ENCODE results near the gene OSBPL2. TPM values are rescaled to one million over a fixed set of nuclear protein-coding genes. Genes with fewer than 3 reads are reported as not detected.

Gene OSBPL2
- total RNA-seq, 2 experiments from 2014 or later, result 23.6 to 24.3 TPM

- no peak for TF ChIP-seq CTCF (IDR thresholded peaks at IDR 0.05)
- H3K4me3 Mint-ChIP-seq, result no peak overlapping the region
- peak; percentile 40 for ATAC-seq
Measured at GRCh38 chr20:62318400-62319345, 80.4 kb downstream of the OSBPL2 start.

GRCh38 chr20:62319346-62319909, 81.1 kb downstream of the OSBPL2 start:
- ChIA-PET CTCF (no interaction called here), POLR2A (no interaction called here)
- ATAC-seq (no peak), DNase-seq (no peak)
- intact Hi-C loops (cut with micrococcal nuclease), result no loop called here
- H3K27ac Mint-ChIP-seq, result no peak overlapping the region
- H3K27me3 Mint-ChIP-seq, result no peaks in the 10 kb centered on the region
- H3K4me1 Mint-ChIP-seq (ENCODE audit: low read depth), result no peaks in the 10 kb centered on the region
- H3K36me3 Mint-ChIP-seq (ENCODE audit: low read depth), result no peaks in the 10 kb centered on the region
- H3K4me3 Mint-ChIP-seq, result no peak overlapping the region
- TF ChIP-seq CTCF (IDR thresholded peaks at IDR 0.05), result no peak
- no peaks in the 10 kb centered on the region for H3K9me3 Mint-ChIP-seq

More at GRCh38 chr20:62318400-62319345, 80.4 kb downstream of the OSBPL2 start:
- ChIA-PET CTCF (no interaction called here), POLR2A (no interaction called here)
- no peaks in the 10 kb centered on the region for H3K27me3 Mint-ChIP-seq
- intact Hi-C loops (cut with micrococcal nuclease), result no loop called here
- no peaks in the 10 kb centered on the region for H3K4me1 Mint-ChIP-seq (ENCODE audit: low read depth)
- no peak overlapping the region for H3K27ac Mint-ChIP-seq
- no peaks in the 10 kb centered on the region for H3K9me3 Mint-ChIP-seq
- H3K36me3 Mint-ChIP-seq (ENCODE audit: low read depth), result no peaks in the 10 kb centered on the region
- peak; percentile 32 for DNase-seq

- ChIA-PET POLR2A (no interaction called here), CTCF (no interaction called here)
- H3K27ac Mint-ChIP-seq, result no peak overlapping the region
- intact Hi-C loops (cut with micrococcal nuclease), result no loop called here
- peak; percentile 35 for ATAC-seq
- no peaks in the 10 kb centered on the region for H3K36me3 Mint-ChIP-seq (ENCODE audit: low read depth)
- TF ChIP-seq CTCF (IDR thresholded peaks at IDR 0.05), result no peak
- H3K4me1 Mint-ChIP-seq (ENCODE audit: low read depth), result no peaks in the 10 kb centered on the region
- peak; percentile 42 for DNase-seq
- H3K9me3 Mint-ChIP-seq, result no peaks in the 10 kb centered on the region
- H3K4me3 Mint-ChIP-seq, result no peak overlapping the region
- no peaks in the 10 kb centered on the region for H3K27me3 Mint-ChIP-seq
Measured at GRCh38 chr20:62320581-62321354, 82.4 kb downstream of the OSBPL2 start.

- Mint-ChIP-seq H3K27me3 (no peaks in the 10 kb centered on the region), H3K27ac (no peak overlapping the region), H3K4me3 (no peak overlapping the region), H3K4me1 (ENCODE audit: low read depth) (no peaks in the 10 kb centered on the region), H3K9me3 (no peaks in the 10 kb centered on the region), H3K36me3 (ENCODE audit: low read depth) (no peaks in the 10 kb centered on the region)
- intact Hi-C loops (cut with micrococcal nuclease), result no loop called here
- DNase-seq (peak; percentile 54), ATAC-seq (peak; percentile 78)
- CTCF ChIA-PET, result no interaction called here
- POLR2A ChIA-PET, result no interaction called here
- TF ChIP-seq CTCF (IDR thresholded peaks at IDR 0.05), result no peak
Measured at GRCh38 chr20:62321521-62321948, 83.2 kb downstream of the OSBPL2 start.

All from activated CD8-positive, alpha-beta T cell treated with anti-CD3 and anti-CD28 coated beads for 36 hours (primary cell).